Trophoblast cell (in vitro differentiated cells and primary cell): Measurements from ENCODE around the gene SMIM23. TPM values are rescaled to one million over a fixed set of nuclear protein-coding genes. Genes with fewer than 3 reads are reported as not detected.

Source experiments
- DNase-seq, 2 donors: peaks; one replicate each; pipeline ENCODE4 v3.0.0-alpha.2; 2016
- H2AFZ ChIP-seq: 2 replicates; pipeline ENCODE4 v1.6.1; 2013; ENCODE audit warnings: low read length, moderate library complexity, mild to moderate bottlenecking; ENCODE audit not compliant: insufficient read depth, poor library complexity
- H2AK5ac ChIP-seq: 2 replicates; pipeline ENCODE4 v1.6.1; 2013; ENCODE audit warnings: mild to moderate bottlenecking, low read length
- H2BK120ac ChIP-seq: 2 replicates; pipeline ENCODE4 v1.6.1; 2013; ENCODE audit warnings: low read length, mild to moderate bottlenecking, moderate library complexity; ENCODE audit not compliant: insufficient read depth, poor library complexity
- H2BK12ac ChIP-seq: 2 replicates; pipeline ENCODE4 v1.6.1; 2013; ENCODE audit warnings: mild to moderate bottlenecking, low read length, moderate library complexity
- H2BK5ac ChIP-seq: 2 replicates; pipeline ENCODE4 v1.6.1; 2013; ENCODE audit warnings: low read length, low read depth, moderate library complexity, mild to moderate bottlenecking; ENCODE audit not compliant: poor library complexity
- H3K14ac ChIP-seq: 2 replicates; pipeline ENCODE4 v1.6.1; 2013; ENCODE audit warnings: mild to moderate bottlenecking, low read length
- H3K18ac ChIP-seq: 2 replicates; pipeline ENCODE4 v1.6.1; 2013; ENCODE audit warnings: mild to moderate bottlenecking, low read length
- H3K23ac ChIP-seq: 2 replicates; pipeline ENCODE4 v1.6.1; 2013; ENCODE audit warnings: low read length
- H3K27ac ChIP-seq: 2 replicates; pipeline ENCODE4 v1.5.1; 2013; ENCODE audit warnings: low read depth, mild to moderate bottlenecking, inconsistent platforms, low read length, moderate library complexity
- H3K27me3 ChIP-seq: 2 replicates; pipeline ENCODE4 v1.6.1; 2013; ENCODE audit warnings: inconsistent platforms, mild to moderate bottlenecking, low read length, moderate library complexity; ENCODE audit not compliant: insufficient read depth
- H3K36me3 ChIP-seq, 2 experiments: 1 replicate in 1 of 2; 2 replicates in 1 of 2; pipeline ENCODE4 v1.6.1; 2013; ENCODE audit warnings: low read length in 2 of 2, mild to moderate bottlenecking in 2 of 2, moderate library complexity in 1 of 2; ENCODE audit not compliant: insufficient read depth in 2 of 2, control insufficient read depth in 1 of 2
- H3K4ac ChIP-seq: 2 replicates; pipeline ENCODE4 v1.6.1; 2013; ENCODE audit warnings: low read depth, mild to moderate bottlenecking, low read length, moderate library complexity
- H3K4me1 ChIP-seq, 2 experiments: 1 replicate in 1 of 2; 2 replicates in 1 of 2; pipeline ENCODE4 v1.6.1; 2013; ENCODE audit warnings: low read length in 2 of 2, mild to moderate bottlenecking in 2 of 2, moderate library complexity in 1 of 2; ENCODE audit not compliant: insufficient read depth in 2 of 2, control insufficient read depth in 1 of 2
- H3K4me2 ChIP-seq: 2 replicates; pipeline ENCODE4 v1.6.1; 2013; ENCODE audit warnings: inconsistent platforms, mild to moderate bottlenecking, low read length, moderate library complexity
- H3K4me3 ChIP-seq: 2 replicates; pipeline ENCODE4 v1.5.1; 2013; ENCODE audit warnings: mild to moderate bottlenecking, low read depth, low read length, inconsistent platforms
- H3K79me1 ChIP-seq: one replicate; pipeline ENCODE4 v1.6.1; 2013; ENCODE audit warnings: low read length
- H3K79me2 ChIP-seq: 2 replicates; pipeline ENCODE4 v1.6.1; 2013; ENCODE audit warnings: low read length, mild to moderate bottlenecking; ENCODE audit not compliant: control insufficient read depth, insufficient read depth, poor library complexity
- H3K9ac ChIP-seq: 2 replicates; pipeline ENCODE4 v1.6.1; 2013; ENCODE audit warnings: mild to moderate bottlenecking, low read length
- H3K9me3 ChIP-seq: 2 replicates; pipeline ENCODE4 v1.6.1; 2013; ENCODE audit warnings: low read depth, mild to moderate bottlenecking, control low read depth, inconsistent platforms, low read length; ENCODE audit not compliant: insufficient read depth
- H4K12ac ChIP-seq: 2 replicates; pipeline ENCODE4 v1.6.1; 2013; ENCODE audit warnings: low read depth, mild to moderate bottlenecking, low read length, moderate library complexity
- H4K8ac ChIP-seq: 2 replicates; pipeline ENCODE4 v1.6.1; 2013; ENCODE audit warnings: low read depth, mild to moderate bottlenecking, low read length, moderate library complexity
- H4K91ac ChIP-seq: one replicate; pipeline ENCODE4 v1.6.1; 2013; ENCODE audit warnings: low read depth, mild to moderate bottlenecking, low read length, moderate library complexity
- WGBS: extraction: QIAGEN DNeasy Blood & Tissue Kit; methylation state at CpG from one replicate; pipeline ENCODE4 v1.1.7; 2013; ENCODE audit warnings: missing lambda C conversion rate; ENCODE audit not compliant: insufficient read length, insufficient coverage; ENCODE audit errors: extremely low coverage; 5-methylcytosine and 5-hydroxymethylcytosine counted together
- polyA plus RNA-seq: library from polyadenylated mRNA; stranded (reverse); fragments of 200-250 nt; gene quantifications from 2 replicates; pipeline ENCODE4 v1.2.3, GENCODE V29; 2013

SMIM23 gene
- not detected in 2 replicates for polyA plus RNA-seq

DNA sequence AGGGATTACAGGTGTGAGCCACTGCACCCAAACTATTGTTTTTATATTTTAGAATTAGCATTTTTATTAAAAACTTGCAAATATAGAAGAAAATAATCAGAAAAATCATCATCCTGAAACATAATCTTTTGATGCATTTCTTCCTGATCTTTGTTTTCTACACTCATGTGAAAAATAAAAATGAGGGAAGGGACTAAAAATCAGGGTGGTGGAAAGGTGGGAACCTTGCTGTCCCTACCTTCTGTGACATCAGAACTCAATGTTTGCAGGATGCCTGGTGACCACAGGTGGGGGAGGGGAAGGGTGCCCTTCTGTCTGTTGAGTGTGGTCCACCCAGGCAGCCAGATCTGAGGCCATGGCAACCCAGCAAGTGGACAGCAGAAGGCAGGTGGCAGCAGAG lies at the start of gene SMIM23:
Gene SMIM23 (plus strand): TSS at position 301 of the 400 bp plus-strand sequence. CDS start 55 bp downstream, at position 356.
- Histone ChIP-seq H3K4me1 (no peaks in the 10 kb centered on the region), H3K18ac (no peak within 1 kb of the TSS), H4K91ac (no peak within 1 kb of the TSS)

DNA sequence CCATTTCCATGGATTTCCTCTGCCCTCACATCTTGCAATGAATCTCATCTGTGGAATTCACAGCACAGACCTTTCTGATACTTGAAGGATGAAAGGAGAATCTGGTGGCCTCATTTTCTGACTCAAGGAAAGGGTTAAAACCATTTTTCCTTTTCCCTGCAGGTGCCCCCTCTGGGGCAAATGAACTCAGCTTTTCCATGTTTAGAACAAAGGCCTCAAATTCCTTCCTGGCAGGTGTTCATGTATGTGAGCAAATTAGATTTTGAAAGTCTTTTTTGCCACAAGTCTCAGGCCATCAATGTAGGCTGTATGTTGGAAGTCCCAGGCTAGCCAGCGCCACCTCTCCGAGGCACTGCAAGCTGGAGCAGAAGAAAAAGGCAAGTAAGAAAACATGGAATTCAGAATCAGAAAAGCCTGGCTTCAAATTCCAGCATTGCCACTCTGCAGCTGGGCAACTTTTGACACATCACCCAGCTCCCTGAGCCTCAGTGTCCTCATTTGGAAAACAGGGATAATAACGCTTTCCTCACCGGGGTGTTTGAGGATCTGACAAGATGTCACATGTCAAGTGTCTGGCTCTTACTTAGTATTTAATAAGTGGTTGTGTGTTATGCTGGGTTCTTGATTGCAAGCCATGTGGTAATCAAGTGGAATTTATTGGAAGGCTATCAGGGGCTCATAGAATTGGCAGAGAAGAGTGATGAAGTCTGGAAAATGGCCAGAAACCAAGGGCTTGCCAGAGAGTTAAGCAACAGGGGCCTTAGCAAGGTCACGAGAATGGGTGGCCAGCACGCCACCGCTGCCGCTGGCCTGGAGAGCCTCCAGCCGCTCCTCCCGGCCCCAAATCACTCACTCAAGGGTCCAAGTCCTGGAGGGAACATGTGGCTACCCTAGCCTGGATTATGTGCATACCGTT lies 48.4 kb upstream of the SMIM23 start:
- Histone ChIP-seq H4K8ac (no peak overlapping the region), H3K18ac (no peak overlapping the region), H3K4me2 (no peak overlapping the region), H3K79me1 (no peaks in the 10 kb centered on the region), H4K91ac (no peak overlapping the region), H3K4ac (no peak overlapping the region), H2BK5ac (no peak overlapping the region), H3K27ac (no peak overlapping the region), H3K4me1 (no peaks in the 10 kb centered on the region), H3K36me3 (no peaks in the 10 kb centered on the region), H3K14ac (no peak overlapping the region), H3K23ac (no peak overlapping the region), H3K9ac (no peak overlapping the region), H3K27me3 (no peaks in the 10 kb centered on the region), H4K12ac (no peak overlapping the region), H2BK12ac (no peak overlapping the region), H3K9me3 (peaks cover 2% of the 10 kb centered on the region), H2BK120ac (no peak overlapping the region), H2AK5ac (no peak overlapping the region), H3K4me3 (no peak overlapping the region), H3K79me2 (peaks cover 3% of the 10 kb centered on the region), H2AFZ (no peak overlapping the region)
- no CpG with 5 or more reads among the region's 11 CpGs for WGBS
- no peak for DNase-seq

More for the DNA sequence above, at the start of gene SMIM23:
- Histone ChIP-seq H3K4ac (no peak within 1 kb of the TSS), H2AFZ (no peak within 1 kb of the TSS), H2BK120ac (no peak within 1 kb of the TSS), H3K27me3 (no peaks in the 10 kb centered on the region), H3K4me3 (no peak within 1 kb of the TSS), H3K79me2 (no peaks in the 10 kb centered on the region), H3K79me1 (no peaks in the 10 kb centered on the region), H2BK5ac (no peak within 1 kb of the TSS), H3K9ac (peak within 1 kb of the TSS; percentile 8), H2AK5ac (no peak within 1 kb of the TSS), H3K23ac (no peak within 1 kb of the TSS), H4K8ac (no peak within 1 kb of the TSS), H3K4me2 (no peak within 1 kb of the TSS), H2BK12ac (no peak within 1 kb of the TSS), H4K12ac (no peak within 1 kb of the TSS), H3K36me3 (no peaks in the 10 kb centered on the region), H3K27ac (no peak within 1 kb of the TSS), H3K14ac (no peak within 1 kb of the TSS), H3K9me3 (peaks cover 2% of the 10 kb centered on the region)
- DNase-seq: no peak

- Histone ChIP-seq H3K27me3 (no peaks in the 10 kb centered on the region), H3K4ac (no peak overlapping the region), H2AK5ac (no peak overlapping the region), H2BK120ac (no peak overlapping the region), H4K8ac (no peak overlapping the region), H3K4me1 (no peaks in the 10 kb centered on the region), H3K79me1 (no peaks in the 10 kb centered on the region), H2BK12ac (no peak overlapping the region), H2AFZ (no peak overlapping the region), H3K4me2 (no peak overlapping the region), H4K12ac (no peak overlapping the region), H3K36me3 (no peaks in the 10 kb centered on the region), H3K14ac (no peak overlapping the region), H2BK5ac (no peak overlapping the region), H3K9me3 (peaks cover 2% of the 10 kb centered on the region), H3K9ac (no peak overlapping the region), H4K91ac (no peak overlapping the region), H3K23ac (no peak overlapping the region), H3K27ac (no peak overlapping the region), H3K18ac (no peak overlapping the region), H3K4me3 (no peak overlapping the region), H3K79me2 (peaks cover 3% of the 10 kb centered on the region)
- no CpG with 5 or more reads among the region's 8 CpGs for WGBS
- no peak for DNase-seq
Measured at GRCh38 chr5:171738501-171738900, 47.1 kb upstream of the SMIM23 start.

- DNase-seq: no peak
- Histone ChIP-seq H2AFZ (no peak overlapping the region), H3K36me3 (no peaks in the 10 kb centered on the region), H3K9ac (no peak overlapping the region), H3K79me1 (no peaks in the 10 kb centered on the region), H3K4ac (no peak overlapping the region), H4K12ac (no peak overlapping the region), H3K9me3 (peaks cover 2% of the 10 kb centered on the region), H2BK120ac (no peak overlapping the region), H2BK5ac (no peak overlapping the region), H3K27me3 (no peaks in the 10 kb centered on the region), H3K4me3 (no peak overlapping the region), H3K4me2 (no peak overlapping the region), H3K4me1 (no peaks in the 10 kb centered on the region), H3K18ac (no peak overlapping the region), H4K8ac (no peak overlapping the region), H2AK5ac (no peak overlapping the region), H4K91ac (no peak overlapping the region), H2BK12ac (no peak overlapping the region), H3K27ac (no peak overlapping the region), H3K79me2 (peaks cover 3% of the 10 kb centered on the region), H3K23ac (no peak overlapping the region), H3K14ac (no peak overlapping the region)
- 100% methylated on average over 2 of the region's 6 CpGs for WGBS
Measured at GRCh38 chr5:171739271-171739670, 46.3 kb upstream of the SMIM23 start.
